ENCODE measurements around the gene ABL1. TPM values are rescaled to one million over a fixed set of nuclear protein-coding genes. Genes with fewer than 3 reads are reported as not detected.
"Not testable (repeated sequence)": the region's sequence is repeated elsewhere in the genome, so short reads cannot be mapped to it uniquely, and the experiment has no call there.

Gene ABL1
- 26.1 and 34.9 TPM in 2 replicates for polyA plus RNA-seq (2014; cell fraction: cytosol; rRNA removed)
- polyA plus RNA-seq (2014; cell fraction: nucleus; rRNA removed) = 14.9 and 22.6 TPM in 2 replicates

GRCh38 chr9:130834371-130835336, at the start of gene ABL1:
Gene ABL1 (plus strand): TSS chr9:130835254. CDS start chr9:130835447, 193 bp downstream.
- DNase-seq (ENCODE audit: low spot score) = peak; percentile 73

GRCh38 chr9:130785940-130786508, 49.0 kb upstream of the ABL1 start:
- no peak for DNase-seq (ENCODE audit: low spot score)

- DNase-seq (ENCODE audit: low spot score) = no peak
These were observed 48.5 kb upstream of the ABL1 start for GRCh38 chr9:130786526-130786925.

- no peak for DNase-seq (ENCODE audit: low spot score)
These were observed 45.0 kb upstream of the ABL1 start for GRCh38 chr9:130789747-130790672.

- DNase-seq (ENCODE audit: low spot score) = no peak
These were observed 43.7 kb upstream of the ABL1 start for GRCh38 chr9:130791303-130791894.

GRCh38 chr9:130793589-130793988, 41.5 kb upstream of the ABL1 start:
- DNase-seq (ENCODE audit: low spot score) = no peak

GRCh38 chr9:130794021-130794420, 41.0 kb upstream of the ABL1 start:
- DNase-seq (ENCODE audit: low spot score) = not testable (repeated sequence)

GRCh38 chr9:130794423-130794822, 40.6 kb upstream of the ABL1 start:
- DNase-seq (ENCODE audit: low spot score) = not testable (repeated sequence)

- no peak for DNase-seq (ENCODE audit: low spot score)
These were observed 40.0 kb upstream of the ABL1 start for GRCh38 chr9:130794923-130795495.

- DNase-seq (ENCODE audit: low spot score) = not testable (repeated sequence)
These were observed 31.9 kb upstream of the ABL1 start for GRCh38 chr9:130803116-130803515.

- peak; percentile 74 for DNase-seq (ENCODE audit: low spot score)
These were observed 29.3 kb upstream of the ABL1 start for GRCh38 chr9:130805510-130806326.

- no peak for DNase-seq (ENCODE audit: low spot score)
These were observed 28.7 kb upstream of the ABL1 start for GRCh38 chr9:130806327-130806716.

- DNase-seq (ENCODE audit: low spot score) = no peak
These were observed 24.4 kb upstream of the ABL1 start for GRCh38 chr9:130810609-130811136.

GRCh38 chr9:130815242-130815808, 19.7 kb upstream of the ABL1 start:
- DNase-seq (ENCODE audit: low spot score) = peak; percentile 17

- DNase-seq (ENCODE audit: low spot score) = no peak
These were observed 17.1 kb upstream of the ABL1 start for GRCh38 chr9:130817914-130818313.

- DNase-seq (ENCODE audit: low spot score) = no peak
These were observed 14.8 kb upstream of the ABL1 start for GRCh38 chr9:130820135-130820738.

- no peak for DNase-seq (ENCODE audit: low spot score)
These were observed 11.6 kb upstream of the ABL1 start for GRCh38 chr9:130823435-130823834.

GRCh38 chr9:130824079-130824478, 11.0 kb upstream of the ABL1 start:
- DNase-seq (ENCODE audit: low spot score) = no peak

Data from SK-N-DZ (cell line).